GM19438 (cell line): ENCODE results near the gene DPM2.

ENCODE experiments used
- ATAC-seq: cut with Tn5 transposase; IDR thresholded peaks from one replicate; pipeline ENCODE4 v1.9.1; 2021; ENCODE audit warnings: low read depth; ENCODE audit not compliant: unreplicated experiment

Gene DPM2

GRCh38 chr9:127958728-127959127 is 21.1 kb upstream of the DPM2 start:
- ATAC-seq: no peak

- ATAC-seq: no peak
These were observed 17.8 kb upstream of the DPM2 start for GRCh38 chr9:127955294-127956015.

- ATAC-seq: no peak
These were observed 17.2 kb upstream of the DPM2 start for GRCh38 chr9:127954831-127955293.

- no peak for ATAC-seq
These were observed 16.3 kb upstream of the DPM2 start for GRCh38 chr9:127953768-127954505.

- ATAC-seq: no peak
These were observed 15.5 kb upstream of the DPM2 start for GRCh38 chr9:127953154-127953553.

- no peak for ATAC-seq
These were observed 13.0 kb upstream of the DPM2 start for GRCh38 chr9:127950513-127951289.

- ATAC-seq: no peak
These were observed 12.3 kb upstream of the DPM2 start for GRCh38 chr9:127949827-127950512.

GRCh38 chr9:127947841-127948710 is 10.4 kb upstream of the DPM2 start:
- ATAC-seq: no peak

GRCh38 chr9:127946728-127947127 is 9.1 kb upstream of the DPM2 start:
- ATAC-seq: no peak

GRCh38 chr9:127945942-127946341 is 8.3 kb upstream of the DPM2 start:
- ATAC-seq: no peak

- no peak for ATAC-seq
These were observed 7.7 kb upstream of the DPM2 start for GRCh38 chr9:127945338-127945737.

GRCh38 chr9:127944586-127945218 is 7.0 kb upstream of the DPM2 start:
- ATAC-seq: no peak

GRCh38 chr9:127943731-127944144 is 6.1 kb upstream of the DPM2 start:
- ATAC-seq: peak; percentile 61

- ATAC-seq: no peak
These were observed 5.5 kb upstream of the DPM2 start for GRCh38 chr9:127943011-127943662.

GRCh38 chr9:127942216-127943010 is 4.8 kb upstream of the DPM2 start:
- no peak for ATAC-seq

- ATAC-seq: no peak
These were observed 4.2 kb upstream of the DPM2 start for GRCh38 chr9:127941961-127942215.

GRCh38 chr9:127941062-127941960 is 3.7 kb upstream of the DPM2 start:
- ATAC-seq: no peak
